PC-3 (cell line): Measurements from ENCODE around the gene KCNH6.

ENCODE experiments used
- CTCF ChIP-seq: fragments of 300-600 bp; sonication (generic); conservative IDR thresholded peaks from 2 replicates; pipeline ENCODE4 v1.5.1; 2017; ENCODE audit warnings: antibody characterized with exemption, low read depth, mild to moderate bottlenecking, low read length
- EZH2phosphoT487 ChIP-seq: fragments of 300-600 bp; sonication (generic); IDR thresholded peaks from 2 replicates; pipeline ENCODE4 v1.6.1; 2018; ENCODE audit warnings: mild to moderate bottlenecking, antibody characterized with exemption, low read length, borderline replicate concordance

DNA sequence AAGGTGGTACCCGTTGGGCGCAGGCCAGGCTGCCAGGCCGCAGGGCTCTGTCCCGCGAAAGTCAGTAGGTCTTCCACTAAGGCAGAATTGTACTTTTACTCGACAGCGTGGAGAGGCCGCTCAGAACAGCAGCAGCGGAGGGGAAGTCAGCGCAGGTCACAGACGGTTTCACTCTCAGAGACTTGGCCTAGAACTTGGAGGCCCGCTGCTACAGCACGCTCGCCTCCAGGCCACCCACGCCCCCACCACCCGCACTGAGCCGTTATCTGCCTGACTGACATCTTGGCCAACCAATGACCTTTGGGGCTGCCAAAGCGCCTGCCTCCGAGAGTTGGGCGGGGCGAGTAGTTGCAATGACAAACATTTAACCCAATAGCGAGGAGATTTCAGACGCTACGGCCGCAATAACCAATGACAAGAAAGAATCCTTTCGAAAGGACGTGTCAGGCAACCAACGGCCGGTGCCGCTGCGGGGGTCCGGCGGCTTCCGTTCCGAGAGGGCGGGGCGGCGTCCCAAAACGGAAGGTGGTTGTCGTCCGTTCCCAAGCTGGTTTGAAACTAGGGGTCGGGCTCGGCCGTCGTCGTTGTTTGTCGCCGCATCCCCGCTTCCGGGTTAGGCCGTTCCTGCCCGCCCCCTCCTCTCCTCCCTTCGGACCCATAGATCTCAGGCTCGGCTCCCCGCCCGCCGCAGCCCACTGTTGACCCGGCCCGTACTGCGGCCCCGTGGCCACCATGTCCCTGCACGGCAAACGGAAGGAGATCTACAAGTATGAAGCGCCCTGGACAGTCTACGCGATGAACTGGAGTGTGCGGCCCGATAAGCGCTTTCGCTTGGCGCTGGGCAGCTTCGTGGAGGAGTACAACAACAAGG is 27.0 kb downstream of the KCNH6 start, which contains the start of gene DCAF7:
- TF ChIP-seq CTCF (no peak), EZH2phosphoT487 (no peak)
